K562 (cell line): ENCODE results near the gene KCNJ15. TPM values are rescaled to one million over a fixed set of nuclear protein-coding genes. Genes with fewer than 3 reads are reported as not detected.

ENCODE experiments used
- ATAC-seq: fragments of 200-7000 bp; cut with Tn5 transposase; 3 replicates; pipeline ENCODE4 v1.9.1; 2020; ENCODE audit warnings: moderate library complexity
- BruUV-seq: library from RNA; stranded (reverse); fragments of 400-500 nt; replicated peaks from 2 replicates; lab custom pipeline; 2021; lab: Mats Ljungman, UMichigan
- CTCF ChIA-PET: fragments of 300-600 bp; formaldehyde crosslinking; extraction: SDS; loops from one replicate; lab custom pipeline; 2021; ENCODE audit warnings: low intra/inter-chr PET ratio; lab: Yijun Ruan, JAX
- POLR2A ChIA-PET: fragments of 300-600, 350-650 bp; sonication (Branson Sonifier 250); formaldehyde crosslinking; extraction: SDS; loops from one replicate; lab custom pipeline; 2021; ENCODE audit warnings: antibody characterized with exemption, inconsistent platforms; lab: Yijun Ruan, JAX
- DNase-seq, 4 experiments: peaks; one replicate each; pipeline versions ENCODE4 v3.0.0 to v3.0.0-alpha.2; 2011 to 2018; ENCODE audit warnings: low spot score in 3 of 4, mixed read lengths in 3 of 4; ENCODE audit errors: extremely low read depth in 1 of 4
- FAIRE-seq: peaks from 2 replicates; lab custom pipeline; 2011; peaks lifted over from hg19 to GRCh38; lab: Jason Lieb, UNC
- H2AFZ ChIP-seq: 2 replicates; pipeline ENCODE4 v1.6.0; 2011; ENCODE audit warnings: low read depth, low read length, control low read depth, inconsistent platforms
- H3K27ac ChIP-seq: fragments of 200-600 bp; 3 replicates; pipeline ENCODE4 v1.8.0; 2011; ENCODE audit warnings: low read depth, mild to moderate bottlenecking, control low read depth, inconsistent platforms, low read length, moderate library complexity, mixed read lengths; ENCODE audit errors: extremely low read depth
- H3K27me3 ChIP-seq, 2 experiments: fragments of 300-600 bp in 1 of 2; 2 replicates in 1 of 2; 3 replicates in 1 of 2; pipeline versions ENCODE4 v1.6.0 to v1.8.0; 2011; ENCODE audit warnings: inconsistent platforms in 2 of 2, low read length in 2 of 2, mild to moderate bottlenecking in 1 of 2, mixed read lengths in 1 of 2, moderate library complexity in 1 of 2; ENCODE audit not compliant: control insufficient read depth in 2 of 2, insufficient read depth in 2 of 2
- H3K36me3 ChIP-seq: fragments of 300-600 bp; 3 replicates; pipeline ENCODE4 v1.8.0; 2011; ENCODE audit warnings: mild to moderate bottlenecking, low read length, inconsistent platforms; ENCODE audit not compliant: control insufficient read depth, insufficient read depth
- H3K4me1 ChIP-seq, 2 experiments: fragments of 200-600 bp in 1 of 2; replicated peaks in 1 of 2; 2 replicates in 1 of 2; 3 replicates in 1 of 2; pipeline versions ENCODE4 v1.5.1 to v1.8.0; 2011; ENCODE audit warnings: inconsistent platforms in 2 of 2, low read length in 2 of 2, mild to moderate bottlenecking in 1 of 2, mixed read lengths in 1 of 2, moderate library complexity in 1 of 2; ENCODE audit not compliant: control insufficient read depth in 2 of 2, insufficient read depth in 2 of 2
- H3K4me2 ChIP-seq: 2 replicates; pipeline ENCODE4 v1.6.1; 2011; ENCODE audit warnings: low read length, control low read depth, inconsistent platforms, mixed read lengths; ENCODE audit not compliant: insufficient read depth
- H3K4me3 ChIP-seq: fragments of 200-600 bp; sonication (generic), shearing (Covaris generic); 2 replicates; pipeline ENCODE4 v1.5.1; 2016; ENCODE audit warnings: control low read depth, inconsistent platforms
- H3K79me2 ChIP-seq: fragments of 200-600 bp; 3 replicates; pipeline ENCODE4 v1.8.0; 2011; ENCODE audit warnings: low read length, inconsistent platforms; ENCODE audit not compliant: control insufficient read depth, insufficient read depth
- H3K9ac ChIP-seq, 2 experiments: 2 replicates each; pipeline versions ENCODE4 v1.6.0 to v1.6.1; 2011; ENCODE audit warnings: low read depth in 2 of 2, low read length in 2 of 2, control low read depth in 1 of 2, inconsistent platforms in 1 of 2, mild to moderate bottlenecking in 1 of 2, mixed read lengths in 1 of 2; ENCODE audit not compliant: insufficient read depth in 1 of 2
- H3K9me1 ChIP-seq: one replicate; pipeline ENCODE4 v1.6.0; 2011; ENCODE audit warnings: inconsistent platforms, mild to moderate bottlenecking, low read length, moderate library complexity; ENCODE audit not compliant: control insufficient read depth, insufficient read depth
- H3K9me3 ChIP-seq: replicated peaks from 2 replicates; pipeline ENCODE4 v1.5.1; 2011; ENCODE audit warnings: low read depth, low read length, inconsistent platforms; ENCODE audit not compliant: control insufficient read depth, insufficient read depth
- H4K20me1 ChIP-seq: replicated peaks from 2 replicates; pipeline ENCODE4 v1.6.1; 2011; ENCODE audit warnings: low read length, inconsistent platforms, mixed read lengths; ENCODE audit not compliant: control insufficient read depth, insufficient read depth
- ATF6 ChIP-seq: sonication (generic); formaldehyde crosslinking; IDR thresholded peaks from 2 replicates; pipeline ENCODE4 v1.4.0; 2020; ENCODE audit warnings: mild to moderate bottlenecking, missing genetic modification reagents
- HMG20A ChIP-seq: fragments of 450-650 bp; formaldehyde crosslinking; conservative IDR thresholded peaks from 2 replicates; pipeline ENCODE4 v1.4.0; 2020; ENCODE audit warnings: mild to moderate bottlenecking, mixed read lengths
- MYC ChIP-seq, 2 experiments: fragments of 250-450 bp in 1 of 2; sonication (Bioruptor Pico) in 1 of 2; IDR thresholded peaks; 2 replicates each; pipeline versions ENCODE4 v1.5.1 to v1.6.1; 2012 to 2021; ENCODE audit warnings: low read depth in 2 of 2, borderline replicate concordance in 1 of 2, improper control_type of control experiment in 1 of 2, low read length in 1 of 2, mild to moderate bottlenecking in 1 of 2, moderate library complexity in 1 of 2
- RREB1 ChIP-seq: fragments of 250-450 bp; sonication (Bioruptor Pico); IDR thresholded peaks from 2 replicates; pipeline ENCODE4 v1.4.0; 2020
- SRSF1 ChIP-seq: fragments of 200-400 bp; formaldehyde crosslinking; IDR thresholded peaks from 2 replicates; pipeline ENCODE4 v1.6.1; 2017; ENCODE audit warnings: mild to moderate bottlenecking, low read depth, low read length, moderate library complexity
- TCF7L2 ChIP-seq: fragments of 150-350 bp; IDR thresholded peaks from 2 replicates; pipeline ENCODE4 v1.6.1; 2016; ENCODE audit warnings: low read depth, mild to moderate bottlenecking, low read length, moderate library complexity
- WGBS: fragments of 100-300 bp; shearing (Covaris generic); methylation state at CpG from one replicate; pipeline ENCODE4 v1.1.6; 2016; ENCODE audit warnings: low coverage, mixed read lengths; ENCODE audit not compliant: insufficient coverage; ENCODE audit errors: missing lambda C conversion rate; 5-methylcytosine and 5-hydroxymethylcytosine counted together
- in situ Hi-C: fragments of 300-500 bp; cut with MboI; formaldehyde crosslinking; loops from 4 replicates; pipeline ENCODE4 v1.15.0; 2018; ENCODE audit warnings: inconsistent platforms, mixed read lengths
- intact Hi-C: fragments of 100-400 bp; cut with micrococcal nuclease; formaldehyde crosslinking; loops from 2 replicates; pipeline ENCODE4 v1.14.2; 2022
- polyA plus RNA-seq, 8 experiments: library from polyadenylated mRNA; depleted of rRNA in 4 of 8; stranded (reverse) in 5 of 8; unstranded in 3 of 8; fragments of >200 nt; fragmentation: Nextera tagmentation in 2 of 8; fragmentation: Illumina TruSeq in 1 of 8; extraction: Ambion mirVana in 2 of 8; extraction: Trizol in 1 of 8; gene quantifications; 2 replicates each; pipeline versions ENCODE4 v1.2.1 to v1.2.3, GENCODE V29; 2011 to 2014; ENCODE audit warnings: inconsistent platforms in 1 of 8, missing spikeins in 1 of 8
- total RNA-seq, 7 experiments: library from RNA; depleted of rRNA in 6 of 7; stranded (reverse); fragments of >200 nt in 6 of 7; fragmentation: Illumina TruSeq in 2 of 7; extraction: Trizol in 2 of 7; gene quantifications; 2 replicates each; pipeline versions ENCODE4 v1.2.1 to v1.2.3, GENCODE V29; 2011 to 2021; ENCODE audit warnings: low replicate concordance in 1 of 7

Gene KCNJ15
- total and polyA plus RNA-seq, 9 of the 15 experiments (the other 6 are each of a cell fraction or from before 2014, with no cell fraction given) = 0.20 to 3.0 (median 0.72) TPM; not detected in 1

GRCh38 chr21:38290809-38291208 lies 34.0 kb downstream of the KCNJ15 start:
- ATAC-seq = no peak
- 0% methylated on average over 3 of the region's 3 CpGs for WGBS
- DNase-seq = no peak
- peaks cover 2 to 4% of the 10 kb centered on the region in 2 experiments; a peak in 3 of 5 replicates for H3K4me1 ChIP-seq
- no peak overlapping the region for H3K9ac ChIP-seq
- TF ChIP-seq MYC (IDR thresholded peaks at IDR 0.05; ENCODE audit: low read depth, low read length) (no peak), MYC (CRISPR knock-in tag; IDR thresholded peaks at IDR 0.05; ENCODE audit: borderline replicate concordance, low read depth) (no peak), HMG20A (CRISPR knock-in tag) (no peak)
- CTCF ChIA-PET = no interaction called here
- H4K20me1 ChIP-seq = no peaks in the 10 kb centered on the region
- no TSS peak for BruUV-seq
- POLR2A ChIA-PET = interaction anchor here (0.7 kb wide), 1 partner anchor 13 kb away, joined by 4 read pairs; no protein-coding TSS in a partner anchor
- no peak for FAIRE-seq
- H3K79me2 ChIP-seq = no peaks in the 10 kb centered on the region
- no peaks in the 10 kb centered on the region for H3K9me3 ChIP-seq
- no peak overlapping the region for H3K4me3 ChIP-seq
- peaks cover 4 to 8% of the 10 kb centered on the region in 2 experiments; a peak in 2 of 5 replicates for H3K27me3 ChIP-seq
- H2AFZ ChIP-seq = no peak overlapping the region
- in situ Hi-C loops = no loop called here
- H3K27ac ChIP-seq = no peak overlapping the region
- intact Hi-C loops = no loop called here
- no peaks in the 10 kb centered on the region for H3K36me3 ChIP-seq
- no peaks in the 10 kb centered on the region for H3K9me1 ChIP-seq
- H3K4me2 ChIP-seq = no peak overlapping the region

- H3K27ac ChIP-seq = no peak overlapping the region
- POLR2A ChIA-PET = interaction anchor here (1.1 kb wide), 1 partner anchor 15 kb away, joined by 3 read pairs; no protein-coding TSS in a partner anchor
- no peak overlapping the region for H3K4me3 ChIP-seq
- no peak overlapping the region for H3K4me2 ChIP-seq
- no peaks in the 10 kb centered on the region for H3K79me2 ChIP-seq
- intact Hi-C loops (no loop called here), in situ Hi-C loops (no loop called here)
- CTCF ChIA-PET = no interaction called here
- H3K9ac ChIP-seq = no peak overlapping the region
- no peak overlapping the region for H2AFZ ChIP-seq
- ATAC-seq = no peak
- 9% methylated on average over 5 of the region's 5 CpGs for WGBS
- DNase-seq = no peak
- H3K36me3 ChIP-seq = no peaks in the 10 kb centered on the region
- H3K9me1 ChIP-seq = no peaks in the 10 kb centered on the region
- no peaks in the 10 kb centered on the region for H3K9me3 ChIP-seq
- no peak for FAIRE-seq
- H3K27me3 ChIP-seq = peaks cover 8% of the 10 kb centered on the region in 2 experiments; a peak in 3 of 5 replicates
- H3K4me1 ChIP-seq = peaks cover 2 to 4% of the 10 kb centered on the region in 2 experiments; a peak in 3 of 5 replicates
- H4K20me1 ChIP-seq = no peaks in the 10 kb centered on the region
- BruUV-seq = no TSS peak
- TF ChIP-seq SRSF1 = no peak
- no peak for TF ChIP-seq ATF6 (CRISPR knock-in tag)
- TF ChIP-seq TCF7L2 = no peak
- TF ChIP-seq RREB1 (CRISPR knock-in tag) = no peak
Observed at GRCh38 chr21:38291874-38292273, 35.1 kb downstream of the KCNJ15 start.
